ENCODE data around the gene TIMMDC1. TPM values are rescaled to one million over a fixed set of nuclear protein-coding genes. Genes with fewer than 3 reads are reported as not detected.

The TIMMDC1 gene
- total and polyA plus RNA-seq, 9 of the 15 experiments (the other 6 are each of a cell fraction or from before 2014, with no cell fraction given) = 62.1 to 226 (median 86.6) TPM

DNA sequence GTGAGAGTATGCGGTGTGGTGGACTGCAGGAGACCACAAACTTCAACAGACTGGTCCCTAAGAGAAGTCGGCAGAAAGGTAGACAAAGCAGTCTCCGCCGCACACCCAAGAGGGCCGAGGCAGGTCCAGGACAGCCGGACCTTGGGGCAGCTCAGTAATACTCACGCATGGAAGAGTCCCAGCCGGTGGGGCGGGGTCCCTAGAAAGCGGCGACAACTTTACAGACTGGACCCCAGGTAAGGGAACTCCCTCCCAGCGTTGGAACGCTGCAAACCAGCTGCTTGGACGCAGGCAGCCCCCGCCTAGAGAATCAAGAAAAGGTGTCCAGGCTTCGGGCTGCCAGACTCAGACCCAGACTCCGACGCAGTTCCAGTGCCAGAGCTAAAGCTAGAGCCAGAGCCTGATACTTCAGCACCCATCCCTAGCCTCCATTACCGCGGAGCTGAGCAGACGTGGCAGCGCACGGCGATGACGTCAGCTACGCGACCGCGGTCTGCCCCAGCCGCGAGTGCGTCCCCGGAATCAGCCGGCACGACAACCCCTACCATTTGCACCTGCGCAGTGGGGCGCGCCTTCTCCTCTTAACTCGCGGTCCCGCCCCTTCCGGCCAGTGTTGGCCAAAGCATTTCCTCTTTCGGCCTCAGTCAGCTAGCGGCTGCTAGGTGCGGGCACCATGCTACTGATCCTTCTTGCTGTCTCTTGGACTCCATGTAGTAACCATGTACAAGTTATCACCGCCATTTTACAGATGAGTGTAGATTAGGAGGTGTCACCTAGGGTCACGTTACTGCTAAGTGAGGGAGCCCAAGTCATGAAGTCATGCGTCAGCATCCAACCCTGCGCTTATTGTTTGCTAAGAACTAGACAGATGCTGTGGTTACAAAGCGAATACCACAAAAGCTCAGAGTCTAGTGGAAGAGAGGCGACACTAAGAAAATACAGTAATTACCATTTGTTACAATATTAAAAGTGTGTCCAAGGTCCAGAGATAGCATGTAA is 34.9 kb upstream of the TIMMDC1 start, which contains the start of gene TMEM39A (continued):
- TF ChIP-seq, protein P1, sequence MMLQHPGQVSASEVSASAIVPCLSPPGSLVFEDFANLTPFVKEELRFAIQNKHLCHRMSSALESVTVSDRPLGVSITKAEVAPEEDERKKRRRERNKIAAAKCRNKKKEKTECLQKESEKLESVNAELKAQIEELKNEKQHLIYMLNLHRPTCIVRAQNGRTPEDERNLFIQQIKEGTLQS (IDR thresholded peaks at IDR 0.05) = peak; percentile 97
- TF ChIP-seq, protein P1 (CRISPR knock-in tag; conservative IDR thresholded peaks at IDR 0.05) = peak; percentile 38; the same call in 1 of the 2 replicates
- 0 out of 2 replicates have a peak, but pooled peaks have one; percentile 60 for TF ChIP-seq RUNX1 (IDR thresholded peaks at IDR 0.05; ENCODE audit: low read depth)
- TF ChIP-seq ZBTB1 (CRISPR knock-in tag; IDR thresholded peaks at IDR 0.05; ENCODE audit: borderline replicate concordance, low read depth) = no peak
- TF ChIP-seq DACH1 (IDR thresholded peaks at IDR 0.05; ENCODE audit: partially characterized antibody) = peak; percentile 42
- peak; percentile 57; the same call in 1 of the 2 replicates for TF ChIP-seq SOX6 (IDR thresholded peaks at IDR 0.05)
- no peak for TF ChIP-seq LEF1 (IDR thresholded peaks at IDR 0.05)
- TF ChIP-seq HMGN3 (IDR thresholded peaks at IDR 0.05; ENCODE audit: borderline replicate concordance, extremely low read depth, insufficient read length, low read depth, low read length) = peak; percentile 71
- peak; percentile 51; the same call in 1 of the 2 replicates for TF ChIP-seq NR2C1 (IDR thresholded peaks at IDR 0.05)
- TF ChIP-seq NR2C1 (tag; IDR thresholded peaks at IDR 0.05) = 0 out of 2 replicates have a peak, but pooled peaks have one; percentile 37
- TF ChIP-seq TAL1 (IDR thresholded peaks at IDR 0.05) = no peak
- TF ChIP-seq E2F3 (CRISPR knock-in tag; IDR thresholded peaks at IDR 0.05) = no peak
- TF ChIP-seq EP400 (IDR thresholded peaks at IDR 0.05) = peak; percentile 100
- 0 out of 2 replicates have a peak, but pooled peaks have one; percentile 31 for TF ChIP-seq SMAD4 (CRISPR knock-in tag; conservative IDR thresholded peaks at IDR 0.05)
- TF ChIP-seq, protein P2, sequence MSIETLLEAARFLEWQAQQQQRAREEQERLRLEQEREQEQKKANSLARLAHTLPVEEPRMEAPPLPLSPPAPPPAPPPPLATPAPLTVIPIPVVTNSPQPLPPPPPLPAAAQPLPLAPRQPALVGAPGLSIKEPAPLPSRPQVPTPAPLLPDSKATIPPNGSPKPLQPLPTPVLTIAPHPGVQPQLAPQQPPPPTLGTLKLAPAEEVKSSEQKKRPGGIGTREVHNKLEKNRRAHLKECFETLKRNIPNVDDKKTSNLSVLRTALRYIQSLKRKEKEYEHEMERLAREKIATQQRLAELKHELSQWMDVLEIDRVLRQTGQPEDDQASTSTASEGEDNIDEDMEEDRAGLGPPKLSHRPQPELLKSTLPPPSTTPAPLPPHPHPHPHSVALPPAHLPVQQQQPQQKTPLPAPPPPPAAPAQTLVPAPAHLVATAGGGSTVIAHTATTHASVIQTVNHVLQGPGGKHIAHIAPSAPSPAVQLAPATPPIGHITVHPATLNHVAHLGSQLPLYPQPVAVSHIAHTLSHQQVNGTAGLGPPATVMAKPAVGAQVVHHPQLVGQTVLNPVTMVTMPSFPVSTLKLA (conservative IDR thresholded peaks at IDR 0.05) = peak; percentile 69 to 87
- TF ChIP-seq POLR2B (IDR thresholded peaks at IDR 0.05; ENCODE audit: low read depth, partially characterized antibody) = peak; percentile 94
- TF ChIP-seq, protein P3, sequence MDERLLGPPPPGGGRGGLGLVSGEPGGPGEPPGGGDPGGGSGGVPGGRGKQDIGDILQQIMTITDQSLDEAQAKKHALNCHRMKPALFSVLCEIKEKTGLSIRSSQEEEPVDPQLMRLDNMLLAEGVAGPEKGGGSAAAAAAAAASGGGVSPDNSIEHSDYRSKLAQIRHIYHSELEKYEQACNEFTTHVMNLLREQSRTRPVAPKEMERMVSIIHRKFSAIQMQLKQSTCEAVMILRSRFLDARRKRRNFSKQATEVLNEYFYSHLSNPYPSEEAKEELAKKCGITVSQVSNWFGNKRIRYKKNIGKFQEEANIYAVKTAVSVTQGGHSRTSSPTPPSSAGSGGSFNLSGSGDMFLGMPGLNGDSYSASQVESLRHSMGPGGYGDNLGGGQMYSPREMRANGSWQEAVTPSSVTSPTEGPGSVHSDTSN (CRISPR knock-in tag; IDR thresholded peaks at IDR 0.05; ENCODE audit: low read depth) = no peak
- TF ChIP-seq, protein P3 (tag; conservative IDR thresholded peaks at IDR 0.05; ENCODE audit: low read depth) = no peak
- TF ChIP-seq SUPT5H (IDR thresholded peaks at IDR 0.05) = peak; percentile 94
- 0 out of 2 replicates have a peak, but pooled peaks have one; percentile 54 for TF ChIP-seq MECOM (CRISPR knock-in tag; IDR thresholded peaks at IDR 0.05)
- TF ChIP-seq MAZ (CRISPR knock-in tag; conservative IDR thresholded peaks at IDR 0.05 in 1 of 2, IDR thresholded peaks at IDR 0.05 in 1 of 2) = peak; percentile 65 to 75; a peak in 3 of 4 replicates
- TF ChIP-seq ETV5 (CRISPR knock-in tag; IDR thresholded peaks at IDR 0.05; ENCODE audit: low read depth) = peak; percentile 89
- peak in 1 of 2 experiments; percentile 38; a peak in 2 of 4 replicates for TF ChIP-seq SIX5 (IDR thresholded peaks at IDR 0.05; ENCODE audit: borderline replicate concordance in 1 of 2, insufficient read depth in 1 of 2, low read depth in 1 of 2, low read length in 2 of 2)
